ENCODE data around the gene MDM1.

MDM1 gene

DNA sequence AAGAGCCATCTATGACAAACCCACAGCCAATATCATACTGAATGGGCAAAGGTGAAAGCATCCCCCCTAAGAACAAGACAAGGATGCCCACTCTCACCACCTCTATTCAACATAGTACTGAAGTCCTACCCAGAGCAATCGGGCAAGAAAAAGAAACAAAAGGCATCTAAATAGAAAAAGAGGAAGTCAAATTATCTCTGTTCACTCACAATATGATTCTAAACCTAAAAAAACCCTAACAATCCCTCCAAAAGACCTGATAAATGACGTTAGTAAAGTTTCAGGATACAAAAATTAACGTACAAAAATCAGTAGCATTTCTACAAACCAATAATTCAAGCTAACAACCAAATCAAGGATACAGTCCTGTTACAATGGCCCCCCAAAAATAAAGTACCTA, 26.9 kb downstream of the MDM1 start:
- POLR2A ChIA-PET = no interaction called here
- no peak for TF ChIP-seq ZNF670 (tag by site-specific recombination; IDR thresholded peaks at IDR 0.05; ENCODE audit: low read depth)
- TF ChIP-seq ZNF555 (tag by site-specific recombination; conservative IDR thresholded peaks at IDR 0.05) = no peak
- TF ChIP-seq ZNF501 (tag by site-specific recombination; IDR thresholded peaks at IDR 0.05) = no peak
- no peak for TF ChIP-seq ZNF544 (tag by site-specific recombination; IDR thresholded peaks at IDR 0.05)
- Histone ChIP-seq H3K27ac (ENCODE audit: extremely low read depth, low read depth, low read length) (no peak overlapping the region), H3K9me3 (ENCODE audit: control insufficient read depth, insufficient read depth, low read depth, low read length) (no peaks in the 10 kb centered on the region), H3K4me1 (ENCODE audit: control insufficient read depth, insufficient read depth, low read length) (no peaks in the 10 kb centered on the region), H3K36me3 (ENCODE audit: control insufficient read depth in 2 of 2, insufficient read depth in 1 of 2, low read length in 2 of 2) (peaks cover 40 to 64% of the 10 kb centered on the region in 2 experiments), H3K4me3 (ENCODE audit: low read depth, low read length) (no peak overlapping the region)
- CTCF ChIA-PET = interaction anchor here (0.7 to 0.9 kb wide), 2 partner anchors 43 to 81 kb away, joined by 4 to 5 read pairs; no protein-coding TSS in a partner anchor

- Histone ChIP-seq H3K9me3 (ENCODE audit: control insufficient read depth, insufficient read depth, low read depth, low read length) (no peaks in the 10 kb centered on the region), H3K4me1 (ENCODE audit: control insufficient read depth, insufficient read depth, low read length) (no peaks in the 10 kb centered on the region), H3K27ac (ENCODE audit: extremely low read depth, low read depth, low read length) (no peak overlapping the region), H3K36me3 (ENCODE audit: control insufficient read depth in 2 of 2, insufficient read depth in 1 of 2, low read length in 2 of 2) (peaks cover 35 to 60% of the 10 kb centered on the region in 2 experiments), H3K4me3 (ENCODE audit: low read depth, low read length) (no peak overlapping the region)
- TF ChIP-seq, protein P1, sequence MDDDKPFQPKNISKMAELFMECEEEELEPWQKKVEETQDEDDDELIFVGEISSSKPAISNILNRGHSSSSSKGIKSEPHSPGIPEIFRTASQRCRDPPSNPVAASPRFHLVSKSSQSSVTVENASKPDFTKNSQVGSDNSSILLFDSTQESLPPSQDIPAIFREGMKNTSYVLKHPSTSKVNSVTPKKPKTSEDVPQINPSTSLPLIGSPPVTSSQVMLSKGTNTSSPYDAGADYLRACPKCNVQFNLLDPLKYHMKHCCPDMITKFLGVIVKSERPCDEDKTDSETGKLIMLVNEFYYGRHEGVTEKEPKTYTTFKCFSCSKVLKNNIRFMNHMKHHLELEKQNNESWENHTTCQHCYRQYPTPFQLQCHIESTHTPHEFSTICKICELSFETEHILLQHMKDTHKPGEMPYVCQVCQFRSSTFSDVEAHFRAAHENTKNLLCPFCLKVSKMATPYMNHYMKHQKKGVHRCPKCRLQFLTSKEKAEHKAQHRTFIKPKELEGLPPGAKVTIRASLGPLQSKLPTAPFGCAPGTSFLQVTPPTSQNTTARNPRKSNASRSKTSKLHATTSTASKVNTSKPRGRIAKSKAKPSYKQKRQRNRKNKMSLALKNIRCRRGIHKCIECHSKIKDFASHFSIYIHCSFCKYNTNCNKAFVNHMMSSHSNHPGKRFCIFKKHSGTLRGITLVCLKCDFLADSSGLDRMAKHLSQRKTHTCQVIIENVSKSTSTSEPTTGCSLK (tag by site-specific recombination; IDR thresholded peaks at IDR 0.05) = no peak
- TF ChIP-seq PRDM2 (tag by site-specific recombination; IDR thresholded peaks at IDR 0.05; ENCODE audit: borderline replicate concordance) (no peak), ZXDB (tag by site-specific recombination; IDR thresholded peaks at IDR 0.05) (no peak), ZNF677 (tag by site-specific recombination; IDR thresholded peaks at IDR 0.05) (no peak), KLF7 (tag by site-specific recombination; IDR thresholded peaks at IDR 0.05; ENCODE audit: borderline replicate concordance) (no peak), KLF1 (tag by site-specific recombination; IDR thresholded peaks at IDR 0.05) (no peak), MYNN (tag by site-specific recombination; IDR thresholded peaks at IDR 0.05; ENCODE audit: borderline replicate concordance) (no peak), GLI2 (tag by site-specific recombination; IDR thresholded peaks at IDR 0.05; ENCODE audit: borderline replicate concordance, low read depth) (no peak), GLI4 (tag by site-specific recombination; IDR thresholded peaks at IDR 0.05) (no peak), ZNF837 (tag by site-specific recombination; IDR thresholded peaks at IDR 0.05) (no peak), ZNF629 (tag by site-specific recombination; IDR thresholded peaks at IDR 0.05) (no peak), TRIM28 (IDR thresholded peaks at IDR 0.05; ENCODE audit: borderline replicate concordance, low read length) (no peak), ZBTB1 (tag by site-specific recombination; IDR thresholded peaks at IDR 0.05) (no peak)
- TF ChIP-seq, protein P2, sequence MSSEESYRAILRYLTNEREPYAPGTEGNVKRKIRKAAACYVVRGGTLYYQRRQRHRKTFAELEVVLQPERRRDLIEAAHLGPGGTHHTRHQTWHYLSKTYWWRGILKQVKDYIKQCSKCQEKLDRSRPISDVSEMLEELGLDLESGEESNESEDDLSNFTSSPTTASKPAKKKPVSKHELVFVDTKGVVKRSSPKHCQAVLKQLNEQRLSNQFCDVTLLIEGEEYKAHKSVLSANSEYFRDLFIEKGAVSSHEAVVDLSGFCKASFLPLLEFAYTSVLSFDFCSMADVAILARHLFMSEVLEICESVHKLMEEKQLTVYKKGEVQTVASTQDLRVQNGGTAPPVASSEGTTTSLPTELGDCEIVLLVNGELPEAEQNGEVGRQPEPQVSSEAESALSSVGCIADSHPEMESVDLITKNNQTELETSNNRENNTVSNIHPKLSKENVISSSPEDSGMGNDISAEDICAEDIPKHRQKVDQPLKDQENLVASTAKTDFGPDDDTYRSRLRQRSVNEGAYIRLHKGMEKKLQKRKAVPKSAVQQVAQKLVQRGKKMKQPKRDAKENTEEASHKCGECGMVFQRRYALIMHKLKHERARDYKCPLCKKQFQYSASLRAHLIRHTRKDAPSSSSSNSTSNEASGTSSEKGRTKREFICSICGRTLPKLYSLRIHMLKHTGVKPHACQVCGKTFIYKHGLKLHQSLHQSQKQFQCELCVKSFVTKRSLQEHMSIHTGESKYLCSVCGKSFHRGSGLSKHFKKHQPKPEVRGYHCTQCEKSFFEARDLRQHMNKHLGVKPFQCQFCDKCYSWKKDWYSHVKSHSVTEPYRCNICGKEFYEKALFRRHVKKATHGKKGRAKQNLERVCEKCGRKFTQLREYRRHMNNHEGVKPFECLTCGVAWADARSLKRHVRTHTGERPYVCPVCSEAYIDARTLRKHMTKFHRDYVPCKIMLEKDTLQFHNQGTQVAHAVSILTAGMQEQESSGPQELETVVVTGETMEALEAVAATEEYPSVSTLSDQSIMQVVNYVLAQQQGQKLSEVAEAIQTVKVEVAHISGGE (tag by site-specific recombination; conservative IDR thresholded peaks at IDR 0.05; ENCODE audit: low read depth) = no peak
- TF ChIP-seq, protein P3, sequence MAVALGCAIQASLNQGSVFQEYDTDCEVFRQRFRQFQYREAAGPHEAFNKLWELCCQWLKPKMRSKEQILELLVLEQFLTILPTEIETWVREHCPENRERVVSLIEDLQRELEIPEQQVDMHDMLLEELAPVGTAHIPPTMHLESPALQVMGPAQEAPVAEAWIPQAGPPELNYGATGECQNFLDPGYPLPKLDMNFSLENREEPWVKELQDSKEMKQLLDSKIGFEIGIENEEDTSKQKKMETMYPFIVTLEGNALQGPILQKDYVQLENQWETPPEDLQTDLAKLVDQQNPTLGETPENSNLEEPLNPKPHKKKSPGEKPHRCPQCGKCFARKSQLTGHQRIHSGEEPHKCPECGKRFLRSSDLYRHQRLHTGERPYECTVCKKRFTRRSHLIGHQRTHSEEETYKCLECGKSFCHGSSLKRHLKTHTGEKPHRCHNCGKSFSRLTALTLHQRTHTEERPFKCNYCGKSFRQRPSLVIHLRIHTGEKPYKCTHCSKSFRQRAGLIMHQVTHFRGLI (tag by site-specific recombination; IDR thresholded peaks at IDR 0.05) = no peak
- CTCF ChIA-PET = no interaction called here
- POLR2A ChIA-PET = interaction anchor here (1.0 kb wide), 1 partner anchor 27 kb away, joined by 3 read pairs; the partner anchor contains the start of gene MDM1
Measured at GRCh38 chr12:68304626-68305025, 27.5 kb downstream of the MDM1 start.

Data from HEK293 (cell line).